HepG2 (cell line): ENCODE measurements around the gene BCL2A1. TPM values are rescaled to one million over a fixed set of nuclear protein-coding genes. Genes with fewer than 3 reads are reported as not detected.

ENCODE experiments used
- ATAD3A ChIP-seq: sonication (generic); formaldehyde crosslinking; IDR thresholded peaks from 2 replicates; pipeline ENCODE4 v1.4.0; 2020; ENCODE audit warnings: missing genetic modification reagents
- ISL2 ChIP-seq: sonication (generic); formaldehyde crosslinking; IDR thresholded peaks from 2 replicates; pipeline ENCODE4 v1.5.0; 2020; ENCODE audit warnings: missing genetic modification reagents
- KAT2B ChIP-seq: fragments of 150-350 bp; IDR thresholded peaks from 2 replicates; pipeline ENCODE4 v1.6.1; 2014; ENCODE audit warnings: low read depth, low read length, borderline replicate concordance
- KDM6A ChIP-seq: IDR thresholded peaks from 2 replicates; pipeline ENCODE4 v1.6.1; 2016; ENCODE audit warnings: low read depth
- KMT2A ChIP-seq: sonication (generic); formaldehyde crosslinking; IDR thresholded peaks from 2 replicates; pipeline ENCODE4 v1.4.0; 2020; ENCODE audit warnings: missing genetic modification reagents
- MXI1 ChIP-seq: IDR thresholded peaks from 3 replicates; pipeline ENCODE4 v1.6.1; 2012; ENCODE audit warnings: low read depth, low read length, inconsistent platforms, borderline replicate concordance
- NFIC ChIP-seq: IDR thresholded peaks from 2 replicates; pipeline ENCODE4 v1.6.1; 2012; ENCODE audit warnings: mild to moderate bottlenecking, low read length, inconsistent platforms
- POGZ ChIP-seq: sonication (generic); formaldehyde crosslinking; IDR thresholded peaks from 2 replicates; pipeline ENCODE4 v1.4.0; 2020; ENCODE audit warnings: mild to moderate bottlenecking, missing genetic modification reagents
- POLR2G ChIP-seq: fragments of 200-400 bp; formaldehyde crosslinking; IDR thresholded peaks from 2 replicates; pipeline ENCODE4 v1.6.1; 2018; ENCODE audit warnings: mild to moderate bottlenecking, low read depth, low read length, moderate library complexity
- RBFOX2 ChIP-seq: fragments of 200-400 bp; formaldehyde crosslinking; IDR thresholded peaks from 2 replicates; pipeline ENCODE4 v1.6.1; 2017; ENCODE audit warnings: low read depth, mild to moderate bottlenecking, low read length
- SOX13 ChIP-seq, 3 experiments: fragments of 450-650 bp in 1 of 3; sonication (generic) in 1 of 3; formaldehyde crosslinking in 1 of 3; IDR thresholded peaks in 2 of 3; conservative IDR thresholded peaks in 1 of 3; 2 replicates each; pipeline versions ENCODE4 v1.5.0 to v1.6.1; 2016 to 2020; ENCODE audit warnings: antibody characterized with exemption in 1 of 3, mild to moderate bottlenecking in 1 of 3, missing compliant biosample characterization in 1 of 3, missing genetic modification reagents in 1 of 3, moderate library complexity in 1 of 3
- ZBTB42 ChIP-seq: sonication (generic); formaldehyde crosslinking; IDR thresholded peaks from 2 replicates; pipeline ENCODE4 v1.5.0; 2020; ENCODE audit warnings: mild to moderate bottlenecking, missing genetic modification reagents
- ZNF12 ChIP-seq: sonication (generic); formaldehyde crosslinking; IDR thresholded peaks from 2 replicates; pipeline ENCODE4 v1.5.0; 2020; ENCODE audit warnings: missing genetic modification reagents
- ZNF160 ChIP-seq: sonication (generic); formaldehyde crosslinking; IDR thresholded peaks from 2 replicates; pipeline ENCODE4 v1.8.0; 2022; ENCODE audit warnings: mild to moderate bottlenecking, inconsistent platforms, missing genetic modification reagents
- ZNF264 ChIP-seq: sonication (generic); formaldehyde crosslinking; IDR thresholded peaks from 2 replicates; pipeline ENCODE4 v1.4.0; 2020; ENCODE audit warnings: missing genetic modification reagents
- ZNF337 ChIP-seq: sonication (generic); formaldehyde crosslinking; IDR thresholded peaks from 2 replicates; pipeline ENCODE4 v1.5.1; 2020; ENCODE audit warnings: missing genetic modification reagents, low read depth, mild to moderate bottlenecking, borderline replicate concordance
- ZNF383 ChIP-seq: sonication (generic); formaldehyde crosslinking; IDR thresholded peaks from 2 replicates; pipeline ENCODE4 v1.4.0; 2020; ENCODE audit warnings: missing genetic modification reagents, mild to moderate bottlenecking, borderline replicate concordance
- ZNF619 ChIP-seq: sonication (generic); formaldehyde crosslinking; IDR thresholded peaks from 2 replicates; pipeline ENCODE4 v1.4.0; 2020; ENCODE audit warnings: mild to moderate bottlenecking, missing genetic modification reagents
- ZNF660 ChIP-seq: sonication (generic); formaldehyde crosslinking; IDR thresholded peaks from 2 replicates; pipeline ENCODE4 v1.5.1; 2020; ENCODE audit warnings: mild to moderate bottlenecking, low read depth, missing genetic modification reagents, borderline replicate concordance
- ZNF747 ChIP-seq: sonication (generic); formaldehyde crosslinking; IDR thresholded peaks from 2 replicates; pipeline ENCODE4 v1.8.1; 2023; ENCODE audit warnings: missing genetic modification reagents, mild to moderate bottlenecking, borderline replicate concordance
- ZNF782 ChIP-seq: sonication (generic); formaldehyde crosslinking; IDR thresholded peaks from 2 replicates; pipeline ENCODE4 v1.4.0; 2020; ENCODE audit warnings: missing genetic modification reagents, mild to moderate bottlenecking, borderline replicate concordance
- ZNF841 ChIP-seq: sonication (generic); formaldehyde crosslinking; IDR thresholded peaks from 2 replicates; pipeline ENCODE4 v1.8.1; 2023; ENCODE audit warnings: missing genetic modification reagents, borderline replicate concordance
- ZNF883 ChIP-seq: sonication (generic); formaldehyde crosslinking; IDR thresholded peaks from 2 replicates; pipeline ENCODE4 v1.5.1; 2020; ENCODE audit warnings: mild to moderate bottlenecking, missing genetic modification reagents; ENCODE audit errors: not compliant biosample characterization
- ZSCAN21 ChIP-seq: sonication (generic); formaldehyde crosslinking; IDR thresholded peaks from 2 replicates; pipeline ENCODE4 v1.8.0; 2022; ENCODE audit warnings: mild to moderate bottlenecking, missing genetic modification reagents, moderate library complexity, borderline replicate concordance
- ZSCAN30 ChIP-seq: sonication (generic); formaldehyde crosslinking; IDR thresholded peaks from 2 replicates; pipeline ENCODE4 v1.5.0; 2020; ENCODE audit warnings: mild to moderate bottlenecking, missing genetic modification reagents
- polyA plus RNA-seq, 8 experiments: library from polyadenylated mRNA; depleted of rRNA in 3 of 8; stranded (reverse) in 7 of 8; unstranded in 1 of 8; fragments of >200 nt; fragmentation: Illumina TruSeq in 4 of 8; extraction: Trizol in 4 of 8; gene quantifications; 2 replicates each; pipeline versions ENCODE4 v1.2.1 to v1.2.3, GENCODE V29; 2011 to 2016; ENCODE audit warnings: low read depth in 4 of 8, missing spikeins in 1 of 8, mixed read lengths in 1 of 8; ENCODE audit not compliant: insufficient read depth in 1 of 8
- total RNA-seq, 5 experiments: library from RNA; depleted of rRNA; stranded (reverse); fragments of >200 nt; fragmentation: Illumina TruSeq; extraction: Trizol; gene quantifications; 2 replicates each; pipeline ENCODE4 v1.2.3, GENCODE V29; 2016; ENCODE audit warnings: low read depth in 1 of 5
- TF ChIP-seq, protein P1 (sequence below): sonication (generic); formaldehyde crosslinking; IDR thresholded peaks from 2 replicates; pipeline ENCODE4 v1.4.0; 2020; ENCODE audit warnings: low read depth, mild to moderate bottlenecking, missing genetic modification reagents
- TF ChIP-seq, protein P2 (sequence below): sonication (generic); formaldehyde crosslinking; IDR thresholded peaks from 2 replicates; pipeline ENCODE4 v1.4.0; 2020; ENCODE audit warnings: missing genetic modification reagents

The BCL2A1 gene
- total and polyA plus RNA-seq, 2 of the 13 experiments (the other 11 are each of a cell fraction or from before 2014, with no cell fraction given), result 0.08 to 0.31 TPM

GRCh38 chr15:79978655-79979514 is 7.9 kb upstream of the BCL2A1 start (continued):
- TF ChIP-seq NFIC, result peak; percentile 22; the same call in 1 of the 2 replicates
- peak; percentile 82 for TF ChIP-seq ISL2 (CRISPR knock-in tag)
- TF ChIP-seq, protein P1, sequence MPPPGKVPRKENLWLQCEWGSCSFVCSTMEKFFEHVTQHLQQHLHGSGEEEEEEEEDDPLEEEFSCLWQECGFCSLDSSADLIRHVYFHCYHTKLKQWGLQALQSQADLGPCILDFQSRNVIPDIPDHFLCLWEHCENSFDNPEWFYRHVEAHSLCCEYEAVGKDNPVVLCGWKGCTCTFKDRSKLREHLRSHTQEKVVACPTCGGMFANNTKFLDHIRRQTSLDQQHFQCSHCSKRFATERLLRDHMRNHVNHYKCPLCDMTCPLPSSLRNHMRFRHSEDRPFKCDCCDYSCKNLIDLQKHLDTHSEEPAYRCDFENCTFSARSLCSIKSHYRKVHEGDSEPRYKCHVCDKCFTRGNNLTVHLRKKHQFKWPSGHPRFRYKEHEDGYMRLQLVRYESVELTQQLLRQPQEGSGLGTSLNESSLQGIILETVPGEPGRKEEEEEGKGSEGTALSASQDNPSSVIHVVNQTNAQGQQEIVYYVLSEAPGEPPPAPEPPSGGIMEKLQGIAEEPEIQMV (CRISPR knock-in tag), result no peak
- no peak; the same call in 1 of the 2 replicates for TF ChIP-seq SOX13 (IDR thresholded peaks at IDR 0.05)
- TF ChIP-seq SOX13 (CRISPR knock-in tag; conservative IDR thresholded peaks at IDR 0.05 in 1 of 2, IDR thresholded peaks at IDR 0.05 in 1 of 2), result peak in 1 of 2 experiments; percentile 76; a peak in 2 of 4 replicates
- TF ChIP-seq RBFOX2, result no peak
- no peak for TF ChIP-seq ZSCAN30 (CRISPR knock-in tag)
- TF ChIP-seq ZNF883 (CRISPR knock-in tag), result no peak
- TF ChIP-seq ZNF383 (CRISPR knock-in tag), result no peak
- TF ChIP-seq ZNF841 (CRISPR knock-in tag), result no peak
- TF ChIP-seq KDM6A, result peak; percentile 77
- TF ChIP-seq ZBTB42 (CRISPR knock-in tag), result no peak
- no peak for TF ChIP-seq ZNF337
- TF ChIP-seq ZSCAN21 (CRISPR knock-in tag), result peak; percentile 91
- TF ChIP-seq KAT2B, result no peak
- TF ChIP-seq MXI1, result no peak
- peak; percentile 66 for TF ChIP-seq POGZ (CRISPR knock-in tag)
- no peak for TF ChIP-seq ZNF619 (CRISPR knock-in tag)
- TF ChIP-seq ZNF747 (CRISPR knock-in tag), result peak; percentile 75
- TF ChIP-seq POLR2G, result no peak
- TF ChIP-seq, protein P2, sequence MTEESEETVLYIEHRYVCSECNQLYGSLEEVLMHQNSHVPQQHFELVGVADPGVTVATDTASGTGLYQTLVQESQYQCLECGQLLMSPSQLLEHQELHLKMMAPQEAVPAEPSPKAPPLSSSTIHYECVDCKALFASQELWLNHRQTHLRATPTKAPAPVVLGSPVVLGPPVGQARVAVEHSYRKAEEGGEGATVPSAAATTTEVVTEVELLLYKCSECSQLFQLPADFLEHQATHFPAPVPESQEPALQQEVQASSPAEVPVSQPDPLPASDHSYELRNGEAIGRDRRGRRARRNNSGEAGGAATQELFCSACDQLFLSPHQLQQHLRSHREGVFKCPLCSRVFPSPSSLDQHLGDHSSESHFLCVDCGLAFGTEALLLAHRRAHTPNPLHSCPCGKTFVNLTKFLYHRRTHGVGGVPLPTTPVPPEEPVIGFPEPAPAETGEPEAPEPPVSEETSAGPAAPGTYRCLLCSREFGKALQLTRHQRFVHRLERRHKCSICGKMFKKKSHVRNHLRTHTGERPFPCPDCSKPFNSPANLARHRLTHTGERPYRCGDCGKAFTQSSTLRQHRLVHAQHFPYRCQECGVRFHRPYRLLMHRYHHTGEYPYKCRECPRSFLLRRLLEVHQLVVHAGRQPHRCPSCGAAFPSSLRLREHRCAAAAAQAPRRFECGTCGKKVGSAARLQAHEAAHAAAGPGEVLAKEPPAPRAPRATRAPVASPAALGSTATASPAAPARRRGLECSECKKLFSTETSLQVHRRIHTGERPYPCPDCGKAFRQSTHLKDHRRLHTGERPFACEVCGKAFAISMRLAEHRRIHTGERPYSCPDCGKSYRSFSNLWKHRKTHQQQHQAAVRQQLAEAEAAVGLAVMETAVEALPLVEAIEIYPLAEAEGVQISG (CRISPR knock-in tag), result peak; percentile 66
- no peak for TF ChIP-seq KMT2A (CRISPR knock-in tag)
- 0 out of 2 replicates have a peak, but pooled peaks have one; percentile 14 for TF ChIP-seq ZNF12
- no peak for TF ChIP-seq ZNF782
- TF ChIP-seq ATAD3A, result no peak
- TF ChIP-seq ZNF264 (CRISPR knock-in tag), result no peak
- no peak for TF ChIP-seq ZNF160 (CRISPR knock-in tag)
- no peak for TF ChIP-seq ZNF660 (CRISPR knock-in tag)
